ENCODE results near the gene HEMK1. TPM values are rescaled to one million over a fixed set of nuclear protein-coding genes. Genes with fewer than 3 reads are reported as not detected.

HEMK1 gene
- total RNA-seq, 2 experiments from 2014 or later, result 97.4 to 102 TPM

GRCh38 chr3:50534681-50535330, 34.5 kb upstream of the HEMK1 start:
- Mint-ChIP-seq H3K9me3 (no peaks in the 10 kb centered on the region), H3K36me3 (no peaks in the 10 kb centered on the region), H3K27ac (no peak overlapping the region), H3K4me3 (no peak overlapping the region), H3K27me3 (peaks cover 47% of the 10 kb centered on the region), H3K4me1 (no peaks in the 10 kb centered on the region)
- ATAC-seq (ENCODE audit: low read depth) (no peak), DNase-seq (no peak)
- POLR2A ChIA-PET, result no interaction called here

GRCh38 chr3:50536471-50537180, 32.7 kb upstream of the HEMK1 start:
- DNase-seq (no peak), ATAC-seq (ENCODE audit: low read depth) (no peak)
- Mint-ChIP-seq H3K36me3 (no peaks in the 10 kb centered on the region), H3K27me3 (peaks cover 42% of the 10 kb centered on the region), H3K4me1 (no peaks in the 10 kb centered on the region), H3K4me3 (no peak overlapping the region), H3K9me3 (no peaks in the 10 kb centered on the region), H3K27ac (no peak overlapping the region)
- POLR2A ChIA-PET, result no interaction called here

- POLR2A ChIA-PET, result no interaction called here
- peaks cover 40% of the 10 kb centered on the region for H3K27me3 Mint-ChIP-seq
- no peaks in the 10 kb centered on the region for H3K36me3 Mint-ChIP-seq
- no peak overlapping the region for H3K27ac Mint-ChIP-seq
- no peak overlapping the region for H3K4me3 Mint-ChIP-seq
- no peaks in the 10 kb centered on the region for H3K9me3 Mint-ChIP-seq
- ATAC-seq (ENCODE audit: low read depth) (no peak), DNase-seq (no peak)
- H3K4me1 Mint-ChIP-seq, result no peaks in the 10 kb centered on the region
Observed at GRCh38 chr3:50537421-50538129, 31.7 kb upstream of the HEMK1 start.

DNA sequence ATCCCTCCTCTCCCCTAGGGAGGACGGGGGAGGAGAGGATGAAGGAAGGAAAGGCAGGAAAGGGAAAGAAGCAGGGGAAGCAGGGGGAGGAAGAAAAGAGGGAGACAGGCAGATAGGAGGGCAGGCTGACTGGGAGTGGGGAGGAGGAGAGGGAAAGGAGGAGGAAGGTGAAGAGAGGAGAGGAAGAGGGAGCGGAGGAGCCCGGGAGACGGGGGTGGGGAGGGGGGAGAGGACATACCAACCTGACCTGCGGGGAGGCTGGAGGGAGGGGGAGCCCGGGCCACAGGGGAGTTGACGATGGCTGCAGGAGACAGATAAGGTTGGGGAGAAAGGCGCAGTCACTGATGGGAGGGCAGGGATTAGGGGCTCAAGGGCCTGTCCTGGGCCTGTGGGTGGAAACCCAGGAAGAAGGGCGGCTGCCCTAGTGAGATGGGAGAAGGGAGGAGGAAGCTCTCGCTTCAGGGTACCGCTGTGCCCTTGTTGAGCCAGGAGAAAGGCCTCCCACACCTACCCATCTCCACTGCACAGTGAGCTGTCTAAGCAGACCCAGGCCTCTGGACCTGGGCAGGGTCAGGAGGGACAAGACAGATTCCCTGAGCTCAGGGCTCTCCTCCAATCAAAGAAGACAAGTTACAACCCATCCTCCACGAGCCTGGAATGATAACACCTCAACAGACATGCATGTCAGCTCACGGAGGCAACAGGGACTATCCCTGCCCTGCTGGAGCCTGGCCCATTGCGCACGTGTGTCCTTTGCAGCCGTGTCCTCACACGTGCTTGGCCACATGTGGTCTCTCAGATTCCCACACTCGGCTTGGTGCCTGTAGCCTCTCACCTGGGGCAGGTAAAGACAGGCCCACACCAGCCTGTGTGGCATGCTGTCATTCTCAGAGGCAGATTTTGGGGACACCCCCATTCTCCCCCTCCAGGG, 29.7 kb upstream of the HEMK1 start:
- peaks cover 31% of the 10 kb centered on the region for H3K27me3 Mint-ChIP-seq
- POLR2A ChIA-PET, result no interaction called here
- H3K4me1 Mint-ChIP-seq, result peaks cover 1% of the 10 kb centered on the region
- no peak overlapping the region for H3K4me3 Mint-ChIP-seq
- no peaks in the 10 kb centered on the region for H3K9me3 Mint-ChIP-seq
- ATAC-seq (ENCODE audit: low read depth) (no peak), DNase-seq (no peak)
- H3K36me3 Mint-ChIP-seq, result no peaks in the 10 kb centered on the region
- no peak overlapping the region for H3K27ac Mint-ChIP-seq

GRCh38 chr3:50542177-50543034, 26.9 kb upstream of the HEMK1 start:
- POLR2A ChIA-PET, result interaction anchor here (0.8 to 1.6 kb wide), 3 partner anchors 26 to 108 kb away, joined by 3 to 8 read pairs (median 6); partner anchors contain the start of genes C3orf18, CISH and HEMK1

GRCh38 chr3:50545781-50546180, 23.5 kb upstream of the HEMK1 start:
- Mint-ChIP-seq H3K4me3 (no peak overlapping the region), H3K9me3 (no peaks in the 10 kb centered on the region), H3K36me3 (no peaks in the 10 kb centered on the region), H3K27ac (no peak overlapping the region), H3K4me1 (peaks cover 3% of the 10 kb centered on the region), H3K27me3 (peaks cover 12% of the 10 kb centered on the region)
- no peak for ATAC-seq (ENCODE audit: low read depth)
- no peak for DNase-seq
- POLR2A ChIA-PET, result interaction anchor here (0.7 kb wide), 1 partner anchor 1943 kb away, joined by 6 read pairs; no protein-coding TSS in a partner anchor

More at GRCh38 chr3:50542177-50543034, 26.9 kb upstream of the HEMK1 start:
- ATAC-seq (ENCODE audit: low read depth), result peak; percentile 72
- no peak overlapping the region for H3K4me3 Mint-ChIP-seq
- no peaks in the 10 kb centered on the region for H3K9me3 Mint-ChIP-seq
- no peaks in the 10 kb centered on the region for H3K36me3 Mint-ChIP-seq
- H3K27ac Mint-ChIP-seq, result no peak overlapping the region
- H3K4me1 Mint-ChIP-seq, result peaks cover 1% of the 10 kb centered on the region
- peak; percentile 67 for DNase-seq
- peaks cover 28% of the 10 kb centered on the region for H3K27me3 Mint-ChIP-seq

DNA sequence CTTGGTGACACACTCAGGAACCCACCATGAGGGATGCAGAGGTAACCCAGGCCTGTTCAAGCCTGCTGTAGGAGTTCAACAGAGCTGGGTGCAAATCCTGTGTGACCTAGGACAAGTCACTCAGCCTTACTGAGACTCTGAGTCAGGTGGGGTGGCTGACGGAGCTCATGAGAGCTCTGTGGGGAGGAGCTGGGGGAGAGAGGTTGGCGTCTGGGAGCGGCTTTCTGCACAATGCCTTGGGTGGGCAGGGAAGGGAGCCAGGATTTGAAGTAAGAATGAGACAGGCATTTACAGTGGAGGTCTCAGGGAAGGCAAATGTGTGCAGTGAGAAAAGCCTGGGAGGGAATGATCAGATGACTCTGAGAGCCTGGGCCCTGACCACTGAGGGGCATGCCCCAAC, 20.1 kb upstream of the HEMK1 start:
- Mint-ChIP-seq H3K27ac (no peak overlapping the region), H3K9me3 (no peaks in the 10 kb centered on the region), H3K4me3 (no peak overlapping the region), H3K4me1 (peaks cover 2% of the 10 kb centered on the region), H3K36me3 (no peaks in the 10 kb centered on the region), H3K27me3 (peaks cover 2% of the 10 kb centered on the region)
- DNase-seq (no peak), ATAC-seq (ENCODE audit: low read depth) (no peak)
- POLR2A ChIA-PET, result interaction anchor here (0.6 to 1.6 kb wide), 4 partner anchors 20 to 198 kb away, joined by 3 to 6 read pairs (median 3); partner anchors contain the start of genes CISH, CYB561D2, HEMK1 and NPRL2

DNA sequence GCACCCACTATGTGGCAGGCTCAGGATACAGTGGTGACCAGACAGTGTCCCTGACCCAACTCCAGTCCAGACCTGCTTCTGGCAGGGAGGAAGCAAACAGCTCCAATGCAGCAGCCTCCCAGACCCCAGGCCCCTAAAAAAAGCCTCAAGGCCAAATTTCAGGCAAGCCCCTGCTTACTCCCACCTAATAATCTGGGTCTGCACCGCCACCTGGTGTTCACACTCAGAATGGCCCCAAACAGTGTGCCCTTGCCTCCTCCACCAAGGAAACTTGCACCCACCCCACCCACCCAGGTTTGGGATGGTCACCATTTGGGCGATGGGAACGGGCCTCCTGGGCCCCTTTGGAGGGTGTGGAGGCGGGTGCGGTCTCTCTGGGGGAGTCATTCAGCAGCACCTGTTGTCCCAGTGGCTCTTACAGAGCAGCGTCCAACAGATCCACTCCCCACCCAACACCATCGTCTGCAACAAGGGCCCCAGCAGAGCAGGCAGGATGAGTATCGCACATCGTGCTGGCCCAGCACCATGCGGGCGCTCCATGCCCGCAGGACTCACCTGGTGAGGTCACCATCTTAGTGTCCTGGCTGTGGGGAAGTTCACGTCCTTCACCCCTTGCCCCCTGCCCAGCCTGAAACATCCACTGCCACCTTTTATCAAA, 19.1 kb upstream of the HEMK1 start:
- no peaks in the 10 kb centered on the region for H3K9me3 Mint-ChIP-seq
- H3K4me1 Mint-ChIP-seq, result peaks cover 2% of the 10 kb centered on the region
- POLR2A ChIA-PET, result interaction anchor here (1.6 to 2.5 kb wide), 4 partner anchors 17 to 200 kb away, joined by 6 to 10 read pairs (median 8); partner anchors contain the start of genes C3orf18, CYB561D2, HEMK1 and NPRL2
- DNase-seq, result peak; percentile 79
- H3K27me3 Mint-ChIP-seq, result no peaks in the 10 kb centered on the region
- H3K4me3 Mint-ChIP-seq, result no peak overlapping the region
- peak overlapping the region; percentile 34 for H3K27ac Mint-ChIP-seq
- peak; percentile 62 for ATAC-seq (ENCODE audit: low read depth)
- H3K36me3 Mint-ChIP-seq, result no peaks in the 10 kb centered on the region

GRCh38 chr3:50551054-50551659, 18.2 kb upstream of the HEMK1 start:
- H3K4me1 Mint-ChIP-seq, result peaks cover 3% of the 10 kb centered on the region
- peak overlapping the region; percentile 40 for H3K27ac Mint-ChIP-seq
- no peak overlapping the region for H3K4me3 Mint-ChIP-seq
- ATAC-seq (ENCODE audit: low read depth), result no peak
- no peaks in the 10 kb centered on the region for H3K9me3 Mint-ChIP-seq
- POLR2A ChIA-PET, result interaction anchor here (0.8 to 2.5 kb wide), 7 partner anchors 10 to 201 kb away, joined by 3 to 10 read pairs (median 5); partner anchors contain the start of genes C3orf18, CYB561D2, HEMK1 and NPRL2
- H3K36me3 Mint-ChIP-seq, result no peaks in the 10 kb centered on the region
- H3K27me3 Mint-ChIP-seq, result no peaks in the 10 kb centered on the region
- DNase-seq, result no peak

GRCh38 chr3:50551681-50552435, 17.5 kb upstream of the HEMK1 start:
- no peak for DNase-seq
- Mint-ChIP-seq H3K27me3 (no peaks in the 10 kb centered on the region), H3K4me1 (peaks cover 3% of the 10 kb centered on the region), H3K4me3 (no peak overlapping the region), H3K27ac (no peak overlapping the region), H3K9me3 (no peaks in the 10 kb centered on the region), H3K36me3 (no peaks in the 10 kb centered on the region)
- no peak for ATAC-seq (ENCODE audit: low read depth)
- POLR2A ChIA-PET, result interaction anchor here (0.8 to 2.5 kb wide), 7 partner anchors 9 to 202 kb away, joined by 3 to 10 read pairs (median 5); partner anchors contain the start of genes C3orf18, CYB561D2, HEMK1 and NPRL2
